Right atrium auricular region (tissue), 2 donors: ENCODE measurements around the gene GPC6. TPM values are rescaled to one million over a fixed set of nuclear protein-coding genes. Genes with fewer than 3 reads are reported as not detected.

Experiments used
- DNase-seq: peaks from one replicate; pipeline ENCODE4 v3.0.0-alpha.2; 2019; ENCODE audit warnings: low spot score
- H3K27ac ChIP-seq, 2 donors: fragments of 200-600 bp; sonication (generic); 1 replicate in 1 of 2; 2 replicates in 1 of 2; pipeline ENCODE4 v1.5.1; 2016 to 2019
- H3K27me3 ChIP-seq, 2 donors: fragments of 200-600 bp; sonication (generic); one replicate each; pipeline versions ENCODE4 v1.5.1 to v1.6.0; 2017 to 2019
- H3K36me3 ChIP-seq: fragments of 200-600 bp; sonication (generic); one replicate; pipeline ENCODE4 v1.5.1; 2016
- H3K4me1 ChIP-seq, 2 donors: fragments of 200-600 bp; sonication (generic); one replicate each; pipeline versions ENCODE4 v1.5.1 to v1.6.0; 2017 to 2019
- H3K4me3 ChIP-seq, 2 donors: fragments of 200-600 bp; sonication (generic); 1 replicate in 1 of 2; 2 replicates in 1 of 2; pipeline ENCODE4 v1.5.1; 2017 to 2019; ENCODE audit warnings: mild to moderate bottlenecking in 1 of 2, moderate library complexity in 1 of 2
- H3K9me3 ChIP-seq, 2 donors: fragments of 200-600 bp; sonication (generic); one replicate each; pipeline ENCODE4 v1.5.1; 2019
- CTCF ChIP-seq, 2 donors: fragments of 200-600 bp; sonication (generic); IDR thresholded peaks; one replicate each; pipeline ENCODE4 v1.5.1; 2019; ENCODE audit warnings: antibody characterized with exemption in 2 of 2
- total RNA-seq, 2 donors: library from RNA; depleted of rRNA; stranded (reverse); fragments of >200 nt; gene quantifications; one replicate each; pipeline ENCODE4 v1.1.0, GENCODE V29; 2016

The GPC6 gene
- total RNA-seq, 2 donors from 2014 or later: 1.3 to 3.8 TPM

- H3K36me3 ChIP-seq: no peaks in the 10 kb centered on the region
- H3K4me1 ChIP-seq: no peaks in the 10 kb centered on the region
- no peak for TF ChIP-seq CTCF (IDR thresholded peaks at IDR 0.05)
- no peaks in the 10 kb centered on the region for H3K9me3 ChIP-seq
- no peak overlapping the region for H3K27ac ChIP-seq
- no peak for DNase-seq
- no peak overlapping the region for H3K4me3 ChIP-seq
- H3K27me3 ChIP-seq: no peaks in the 10 kb centered on the region
Observed at GRCh38 chr13:94305934-94306333, 1079.3 kb downstream of the GPC6 start.

GRCh38 chr13:94308832-94309231, 1082.2 kb downstream of the GPC6 start:
- TF ChIP-seq CTCF (IDR thresholded peaks at IDR 0.05): no peak
- no peak overlapping the region for H3K4me3 ChIP-seq
- no peaks in the 10 kb centered on the region for H3K9me3 ChIP-seq
- H3K27me3 ChIP-seq: no peaks in the 10 kb centered on the region
- H3K4me1 ChIP-seq: peaks cover 0 to 8% of the 10 kb centered on the region in 2 donors
- no peak for DNase-seq
- H3K36me3 ChIP-seq: no peaks in the 10 kb centered on the region
- no peak overlapping the region for H3K27ac ChIP-seq

GRCh38 chr13:94309576-94309975, 1083.0 kb downstream of the GPC6 start:
- no peak for DNase-seq
- Histone ChIP-seq H3K4me1 (peaks cover 0 to 8% of the 10 kb centered on the region in 2 donors), H3K36me3 (no peaks in the 10 kb centered on the region), H3K27me3 (no peaks in the 10 kb centered on the region), H3K27ac (peak overlapping the region in 1 of 2 donors; percentile 11), H3K9me3 (no peaks in the 10 kb centered on the region), H3K4me3 (no peak overlapping the region)
- no peak for TF ChIP-seq CTCF (IDR thresholded peaks at IDR 0.05)

- no peaks in the 10 kb centered on the region for H3K9me3 ChIP-seq
- no peak for DNase-seq
- H3K4me1 ChIP-seq: peaks cover 0 to 8% of the 10 kb centered on the region in 2 donors
- H3K27ac ChIP-seq: peak overlapping the region; percentile 18 to 39
- no peaks in the 10 kb centered on the region for H3K36me3 ChIP-seq
- no peak for TF ChIP-seq CTCF (IDR thresholded peaks at IDR 0.05)
- H3K27me3 ChIP-seq: no peaks in the 10 kb centered on the region
- H3K4me3 ChIP-seq: no peak overlapping the region
Observed at GRCh38 chr13:94309997-94310855, 1083.6 kb downstream of the GPC6 start.

- H3K27ac ChIP-seq: no peak overlapping the region
- H3K27me3 ChIP-seq: no peaks in the 10 kb centered on the region
- TF ChIP-seq CTCF (IDR thresholded peaks at IDR 0.05): no peak
- no peaks in the 10 kb centered on the region for H3K9me3 ChIP-seq
- peaks cover 0 to 8% of the 10 kb centered on the region in 2 donors for H3K4me1 ChIP-seq
- no peak overlapping the region for H3K4me3 ChIP-seq
- no peaks in the 10 kb centered on the region for H3K36me3 ChIP-seq
- DNase-seq: no peak
Observed at GRCh38 chr13:94311893-94312292, 1085.3 kb downstream of the GPC6 start.
